ENCODE results near the gene FBXO30.
A peak's percentile ranks its signal among the peaks of the same experiment; 100 is the strongest.

The FBXO30 gene

GRCh38 chr6:145816392-145816791 lies 1.8 kb upstream of the FBXO30 start:
- no peak for DNase-seq (ENCODE audit: low read depth)

- DNase-seq (ENCODE audit: low read depth) = peak; percentile 28
These were observed 997 bp upstream of the FBXO30 start for GRCh38 chr6:145815309-145816274.

GRCh38 chr6:145814035-145814500 lies 527 bp downstream of the FBXO30 start:
- DNase-seq (ENCODE audit: low read depth) = no peak

- peak; percentile 79 for DNase-seq (ENCODE audit: low read depth)
These were observed 1.1 kb downstream of the FBXO30 start for GRCh38 chr6:145813285-145814034.

- no peak for DNase-seq (ENCODE audit: low read depth)
These were observed 2.9 kb downstream of the FBXO30 start for GRCh38 chr6:145811741-145812140.

GRCh38 chr6:145809785-145810184 lies 4.8 kb downstream of the FBXO30 start:
- peak; percentile 79 for DNase-seq (ENCODE audit: low read depth)

- DNase-seq (ENCODE audit: low read depth) = peak; percentile 12
These were observed 5.4 kb downstream of the FBXO30 start for GRCh38 chr6:145809211-145809610.

GRCh38 chr6:145808239-145808638 lies 6.4 kb downstream of the FBXO30 start:
- DNase-seq (ENCODE audit: low read depth) = peak; percentile 10

GRCh38 chr6:145802141-145802540 lies 12.5 kb downstream of the FBXO30 start:
- DNase-seq (ENCODE audit: low read depth) = no peak

- no peak for DNase-seq (ENCODE audit: low read depth)
These were observed 13.6 kb downstream of the FBXO30 start for GRCh38 chr6:145801021-145801420.

- DNase-seq (ENCODE audit: low read depth) = peak; percentile 75
These were observed 16.1 kb downstream of the FBXO30 start for GRCh38 chr6:145798530-145798929.

GRCh38 chr6:145789443-145789842 lies 25.2 kb downstream of the FBXO30 start:
- peak; percentile 47 for DNase-seq (ENCODE audit: low read depth)

- DNase-seq (ENCODE audit: low read depth) = no peak
These were observed 26.9 kb downstream of the FBXO30 start for GRCh38 chr6:145787688-145788087.

- DNase-seq (ENCODE audit: low read depth) = no peak
These were observed 29.9 kb downstream of the FBXO30 start for GRCh38 chr6:145784683-145785082.

GRCh38 chr6:145783796-145784195 lies 30.8 kb downstream of the FBXO30 start:
- no peak for DNase-seq (ENCODE audit: low read depth)

- DNase-seq (ENCODE audit: low read depth) = no peak
These were observed 41.7 kb downstream of the FBXO30 start for GRCh38 chr6:145772846-145773245.

- no peak for DNase-seq (ENCODE audit: low read depth)
These were observed 49.1 kb downstream of the FBXO30 start for GRCh38 chr6:145765449-145765848.

GRCh38 chr6:145763742-145764141 lies 50.9 kb downstream of the FBXO30 start:
- DNase-seq (ENCODE audit: low read depth) = no peak

GRCh38 chr6:145761584-145761983 lies 53.0 kb downstream of the FBXO30 start:
- DNase-seq (ENCODE audit: low read depth) = no peak

GRCh38 chr6:145758113-145758512 lies 56.5 kb downstream of the FBXO30 start:
- DNase-seq (ENCODE audit: low read depth) = peak; percentile 54

GRCh38 chr6:145756170-145756662 lies 58.4 kb downstream of the FBXO30 start:
- DNase-seq (ENCODE audit: low read depth) = peak; percentile 98

- no peak for DNase-seq (ENCODE audit: low read depth)
These were observed 58.9 kb downstream of the FBXO30 start for GRCh38 chr6:145755682-145756081.

GRCh38 chr6:145752638-145753037 lies 62.0 kb downstream of the FBXO30 start:
- DNase-seq (ENCODE audit: low read depth) = no peak

All from iris pigment epithelial cell (primary cell).